ENCODE data around the gene LRRC4. TPM values are rescaled to one million over a fixed set of nuclear protein-coding genes. Genes with fewer than 3 reads are reported as not detected.

LRRC4 gene
- total and polyA plus RNA-seq, 2 experiments from 2014 or later = 0.13 to 0.32 TPM

- in situ Hi-C loops (cut with MboI) = no loop called here
Measured at GRCh38 chr7:127978421-127978820, 52.8 kb downstream of the LRRC4 start.

More at GRCh38 chr7:127978421-127978820, 52.8 kb downstream of the LRRC4 start:
- no peaks in the 10 kb centered on the region for H3K9me3 ChIP-seq (ENCODE audit: low read depth)
- H3K4me2 ChIP-seq (ENCODE audit: unreplicated experiment) = no peak overlapping the region
- no peak for DNase-seq
- H3K79me2 ChIP-seq (ENCODE audit: insufficient read depth) = peaks cover 24% of the 10 kb centered on the region; the same call in 1 of the 2 replicates
- no peaks in the 10 kb centered on the region for H3K9me2 ChIP-seq (ENCODE audit: insufficient read depth)
- H4K20me1 ChIP-seq (ENCODE audit: insufficient read depth) = no peaks in the 10 kb centered on the region
- H3K9ac ChIP-seq = no peak overlapping the region
- no peak for TF ChIP-seq EZH2 (IDR thresholded peaks at IDR 0.05; ENCODE audit: insufficient read depth, poor library complexity, severe bottlenecking)
- TF ChIP-seq EZH2phosphoT487 (IDR thresholded peaks at IDR 0.05; ENCODE audit: insufficient read depth, low read depth) = no peak
- peaks cover 15% of the 10 kb centered on the region; the same call in 1 of the 2 replicates for H3K36me3 ChIP-seq (ENCODE audit: low read depth)
- H3K4me1 ChIP-seq (ENCODE audit: insufficient read depth) = no peaks in the 10 kb centered on the region
- no peak overlapping the region for H2AFZ ChIP-seq
- peaks cover 7% of the 10 kb centered on the region; the same call in 1 of the 2 replicates for H3F3A ChIP-seq (ENCODE audit: insufficient read depth)
- H3K27me3 ChIP-seq (replicated peaks; ENCODE audit: insufficient read depth) = no peaks in the 10 kb centered on the region
- H3K27ac ChIP-seq = no peak overlapping the region
- 98 to 99% methylated on average over 4 of the region's 4 CpGs for WGBS, 2 experiments (ENCODE audit: low coverage in 1 of 2, low lambda C conversion rate in 2 of 2, missing lambda C conversion rate in 2 of 2)
- no peak overlapping the region for H3K4me3 ChIP-seq

Other genes starting within 250 kb of the LRRC4 start
- 0.22 TPM in 1 of 2 replicates, not detected in the other for gene LEP, start 209.8 kb upstream of the LRRC4 start, total RNA-seq (2014; rRNA removed; shearing (Covaris generic))
- gene LEP, start 209.8 kb upstream of the LRRC4 start, polyA plus RNA-seq (2016; fragmentation: Nextera tagmentation; extraction: Ambion mirVana) = 0.09 and 0.11 TPM in 2 replicates

All from GM23248 (cell line).